Parathyroid adenoma (tissue), 2 donors: ENCODE data around the gene ANOS1.

Experiments
- H2AFZ ChIP-seq: fragments of 300-600 bp; sonication (generic); one replicate; pipeline ENCODE4 v1.7.0; 2017; ENCODE audit warnings: antibody characterized with exemption, mild to moderate bottlenecking
- H3K27ac ChIP-seq: fragments of 300-600 bp; sonication (generic); one replicate; pipeline ENCODE4 v1.7.0; 2017
- H3K27me3 ChIP-seq: fragments of 300-600 bp; sonication (generic); one replicate; pipeline ENCODE4 v1.7.0; 2017; ENCODE audit warnings: low read length; ENCODE audit not compliant: control insufficient read depth, insufficient read depth
- H3K36me3 ChIP-seq: fragments of 300-600 bp; sonication (generic); one replicate; pipeline ENCODE4 v1.7.0; 2017; ENCODE audit warnings: low read length; ENCODE audit not compliant: control insufficient read depth, insufficient read depth
- H3K4me1 ChIP-seq: fragments of 300-600 bp; sonication (generic); one replicate; pipeline ENCODE4 v1.7.0; 2017; ENCODE audit warnings: control low read depth
- H3K4me2 ChIP-seq: fragments of 300-600 bp; sonication (generic); one replicate; pipeline ENCODE4 v1.7.0; 2017; ENCODE audit warnings: low read length
- H3K4me3 ChIP-seq: fragments of 300-600 bp; sonication (generic); one replicate; pipeline ENCODE4 v1.7.0; 2017; ENCODE audit warnings: low read depth, low read length
- H3K79me2 ChIP-seq: fragments of 300-600 bp; sonication (generic); one replicate; pipeline ENCODE4 v1.7.0; 2017; ENCODE audit warnings: control low read depth
- H3K9ac ChIP-seq: fragments of 300-600 bp; sonication (generic); one replicate; pipeline ENCODE4 v1.7.0; 2017; ENCODE audit warnings: mild to moderate bottlenecking
- H3K9me3 ChIP-seq: fragments of 300-600 bp; sonication (generic); one replicate; pipeline ENCODE4 v1.7.0; 2017; ENCODE audit warnings: low read length; ENCODE audit not compliant: control insufficient read depth
- CTCF ChIP-seq: fragments of 300-600 bp; sonication (generic); IDR thresholded peaks from one replicate; pipeline ENCODE4 v1.7.0; 2017; ENCODE audit warnings: antibody characterized with exemption, mild to moderate bottlenecking
- donor health status: primary hyperparathyroidism.

Gene ANOS1

GRCh38 chrX:8657883-8658282 is 74.1 kb downstream of the ANOS1 start:
- TF ChIP-seq CTCF, result no peak
- Histone ChIP-seq H3K9me3 (no peaks in the 10 kb centered on the region), H3K4me3 (no peak overlapping the region), H3K79me2 (no peaks in the 10 kb centered on the region), H2AFZ (no peak overlapping the region), H3K4me2 (no peak overlapping the region), H3K9ac (no peak overlapping the region), H3K36me3 (no peaks in the 10 kb centered on the region), H3K27ac (no peak overlapping the region), H3K4me1 (no peaks in the 10 kb centered on the region), H3K27me3 (no peaks in the 10 kb centered on the region)

GRCh38 chrX:8653956-8654355 is 78.0 kb downstream of the ANOS1 start:
- H3K27ac ChIP-seq, result no peak overlapping the region
- TF ChIP-seq CTCF, result no peak
- H3K4me2 ChIP-seq, result no peak overlapping the region
- H3K9me3 ChIP-seq, result no peaks in the 10 kb centered on the region
- no peak overlapping the region for H3K4me3 ChIP-seq
- no peak overlapping the region for H3K9ac ChIP-seq
- no peaks in the 10 kb centered on the region for H3K27me3 ChIP-seq
- no peak overlapping the region for H2AFZ ChIP-seq
- H3K36me3 ChIP-seq, result no peaks in the 10 kb centered on the region
- no peaks in the 10 kb centered on the region for H3K4me1 ChIP-seq
- H3K79me2 ChIP-seq, result no peaks in the 10 kb centered on the region

- H2AFZ ChIP-seq, result no peak overlapping the region
- no peaks in the 10 kb centered on the region for H3K9me3 ChIP-seq
- H3K79me2 ChIP-seq, result no peaks in the 10 kb centered on the region
- no peaks in the 10 kb centered on the region for H3K36me3 ChIP-seq
- no peak for TF ChIP-seq CTCF
- no peaks in the 10 kb centered on the region for H3K27me3 ChIP-seq
- H3K4me1 ChIP-seq, result no peaks in the 10 kb centered on the region
- H3K4me3 ChIP-seq, result no peak overlapping the region
- no peak overlapping the region for H3K9ac ChIP-seq
- H3K4me2 ChIP-seq, result no peak overlapping the region
- H3K27ac ChIP-seq, result no peak overlapping the region
Observed at GRCh38 chrX:8649969-8650368, 82.0 kb downstream of the ANOS1 start.

- H3K27ac ChIP-seq, result no peak overlapping the region
- H3K79me2 ChIP-seq, result no peaks in the 10 kb centered on the region
- no peak overlapping the region for H3K9ac ChIP-seq
- H3K4me2 ChIP-seq, result no peak overlapping the region
- H3K4me3 ChIP-seq, result no peak overlapping the region
- no peak overlapping the region for H2AFZ ChIP-seq
- no peak for TF ChIP-seq CTCF
- H3K9me3 ChIP-seq, result no peaks in the 10 kb centered on the region
- H3K4me1 ChIP-seq, result no peaks in the 10 kb centered on the region
- no peaks in the 10 kb centered on the region for H3K27me3 ChIP-seq
- no peaks in the 10 kb centered on the region for H3K36me3 ChIP-seq
Observed at GRCh38 chrX:8647176-8647575, 84.8 kb downstream of the ANOS1 start.

- H3K9me3 ChIP-seq, result no peaks in the 10 kb centered on the region
- no peak overlapping the region for H3K4me2 ChIP-seq
- no peak overlapping the region for H2AFZ ChIP-seq
- no peaks in the 10 kb centered on the region for H3K79me2 ChIP-seq
- H3K9ac ChIP-seq, result no peak overlapping the region
- no peaks in the 10 kb centered on the region for H3K27me3 ChIP-seq
- TF ChIP-seq CTCF, result no peak
- no peaks in the 10 kb centered on the region for H3K4me1 ChIP-seq
- no peak overlapping the region for H3K4me3 ChIP-seq
- H3K36me3 ChIP-seq, result no peaks in the 10 kb centered on the region
- H3K27ac ChIP-seq, result no peak overlapping the region
Observed at GRCh38 chrX:8639949-8640475, 91.9 kb downstream of the ANOS1 start.
